HG03175 (cell line): ENCODE results near the gene CCDC178.
"Not testable (repeated sequence)": the region's sequence is repeated elsewhere in the genome, so short reads cannot be mapped to it uniquely, and the experiment has no call there.

ENCODE experiments used
- ATAC-seq: cut with Tn5 transposase; IDR thresholded peaks from one replicate; pipeline ENCODE4 v1.9.1; 2021; ENCODE audit warnings: mild to moderate bottlenecking, moderate library complexity; ENCODE audit not compliant: unreplicated experiment

The CCDC178 gene

GRCh38 chr18:33022370-33022769 lies 418.2 kb downstream of the CCDC178 start:
- peak; percentile 55 for ATAC-seq

- ATAC-seq: no peak
These were observed 419.6 kb downstream of the CCDC178 start for GRCh38 chr18:33020877-33021276.

- no peak for ATAC-seq
These were observed 426.3 kb downstream of the CCDC178 start for GRCh38 chr18:33014060-33014796.

- no peak for ATAC-seq
These were observed 430.4 kb downstream of the CCDC178 start for GRCh38 chr18:33010149-33010548.

- ATAC-seq: no peak
These were observed 441.6 kb downstream of the CCDC178 start for GRCh38 chr18:32998921-32999320.

GRCh38 chr18:32998285-32998684 lies 442.2 kb downstream of the CCDC178 start:
- no peak for ATAC-seq

- ATAC-seq: no peak
These were observed 456.8 kb downstream of the CCDC178 start for GRCh38 chr18:32983721-32984120.

GRCh38 chr18:32980896-32981295 lies 459.6 kb downstream of the CCDC178 start:
- ATAC-seq: no peak

GRCh38 chr18:32975501-32975900 lies 465.0 kb downstream of the CCDC178 start:
- no peak for ATAC-seq

- no peak for ATAC-seq
These were observed 465.4 kb downstream of the CCDC178 start for GRCh38 chr18:32975163-32975436.

- peak; percentile 49 for ATAC-seq
These were observed 465.9 kb downstream of the CCDC178 start for GRCh38 chr18:32974421-32975162.

GRCh38 chr18:32968248-32968647 lies 472.3 kb downstream of the CCDC178 start:
- no peak for ATAC-seq

- ATAC-seq: no peak
These were observed 474.4 kb downstream of the CCDC178 start for GRCh38 chr18:32966141-32966540.

GRCh38 chr18:32961538-32961937 lies 479.0 kb downstream of the CCDC178 start:
- no peak for ATAC-seq

- peak; percentile 83 for ATAC-seq
These were observed 481.8 kb downstream of the CCDC178 start for GRCh38 chr18:32958746-32959145.

GRCh38 chr18:32956591-32957315 lies 483.8 kb downstream of the CCDC178 start:
- ATAC-seq: no peak

- not testable (repeated sequence) for ATAC-seq
These were observed 488.2 kb downstream of the CCDC178 start for GRCh38 chr18:32952318-32952717.

GRCh38 chr18:32937597-32937996 lies 502.9 kb downstream of the CCDC178 start:
- ATAC-seq: no peak

GRCh38 chr18:32937066-32937465 lies 503.5 kb downstream of the CCDC178 start:
- ATAC-seq: no peak

- no peak for ATAC-seq
These were observed 506.3 kb downstream of the CCDC178 start for GRCh38 chr18:32934201-32934600.

GRCh38 chr18:32930695-32931301 lies 509.7 kb downstream of the CCDC178 start:
- peak; percentile 99 for ATAC-seq
